GM12891 (cell line): ENCODE results near the gene LMO7.

Experiments used
- POLR2AphosphoS5 ChIP-seq: IDR thresholded peaks from 2 replicates; pipeline ENCODE4 v1.6.1; 2011; ENCODE audit warnings: low read depth, low read length, control low read depth
- TAF1 ChIP-seq: IDR thresholded peaks from 2 replicates; pipeline ENCODE4 v1.6.1; 2011; ENCODE audit warnings: low read depth, low read length, control low read depth

DNA sequence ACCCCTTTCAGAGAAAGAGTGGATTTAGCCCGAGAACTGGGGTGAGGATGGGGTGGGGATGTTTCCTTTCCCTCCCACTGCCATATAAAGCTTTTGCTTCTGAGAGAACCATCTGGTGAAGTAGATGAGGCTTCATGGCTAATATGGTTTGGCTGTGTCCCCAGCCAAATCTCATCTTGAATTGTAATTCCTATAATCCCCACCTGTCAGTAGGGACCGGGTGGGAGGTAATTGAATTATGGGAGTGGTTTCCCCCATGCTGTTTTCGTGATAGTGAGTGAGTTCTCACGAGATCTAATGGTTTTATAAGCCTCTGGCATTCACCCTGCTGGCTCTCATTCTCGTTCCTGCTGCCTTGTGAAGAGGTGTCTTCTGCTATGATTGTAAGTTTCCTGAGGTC is 270.9 kb downstream of the LMO7 start:
- no peak for TF ChIP-seq TAF1
- TF ChIP-seq POLR2AphosphoS5: no peak
